ENCODE measurements around the gene CCER1.

The CCER1 gene

GRCh38 chr12:90969346-90969745 lies 14.4 kb upstream of the CCER1 start:
- no peak for DNase-seq (ENCODE audit: low read depth in 2 of 2)

- DNase-seq (ENCODE audit: low read depth in 2 of 2), result no peak
Observed at GRCh38 chr12:90965204-90965603, 10.2 kb upstream of the CCER1 start.

GRCh38 chr12:90964616-90965015 lies 9.6 kb upstream of the CCER1 start:
- no peak for DNase-seq (ENCODE audit: low read depth in 2 of 2)

GRCh38 chr12:90963946-90964345 lies 9.0 kb upstream of the CCER1 start:
- no peak for DNase-seq (ENCODE audit: low read depth in 2 of 2)

- no peak for DNase-seq (ENCODE audit: low read depth in 2 of 2)
Observed at GRCh38 chr12:90961154-90961553, 6.2 kb upstream of the CCER1 start.

- DNase-seq (ENCODE audit: low read depth in 2 of 2), result no peak
Observed at GRCh38 chr12:90959538-90960139, 4.7 kb upstream of the CCER1 start.

- DNase-seq (ENCODE audit: low read depth in 2 of 2), result no peak
Observed at GRCh38 chr12:90959032-90959431, 4.1 kb upstream of the CCER1 start.

GRCh38 chr12:90958347-90958746 lies 3.4 kb upstream of the CCER1 start:
- no peak for DNase-seq (ENCODE audit: low read depth in 2 of 2)

GRCh38 chr12:90954428-90954827 lies 548 bp downstream of the CCER1 start:
- no peak for DNase-seq (ENCODE audit: low read depth in 2 of 2)

GRCh38 chr12:90953956-90954421 lies 987 bp downstream of the CCER1 start:
- no peak for DNase-seq (ENCODE audit: low read depth in 2 of 2)

GRCh38 chr12:90951432-90952105 lies 3.4 kb downstream of the CCER1 start:
- DNase-seq (ENCODE audit: low read depth in 2 of 2), result no peak

GRCh38 chr12:90947869-90948268 lies 7.1 kb downstream of the CCER1 start:
- no peak for DNase-seq (ENCODE audit: low read depth in 2 of 2)

GRCh38 chr12:90945070-90945649 lies 9.8 kb downstream of the CCER1 start:
- no peak for DNase-seq (ENCODE audit: low read depth in 2 of 2)

GRCh38 chr12:90943255-90943654 lies 11.7 kb downstream of the CCER1 start:
- no peak for DNase-seq (ENCODE audit: low read depth in 2 of 2)

GRCh38 chr12:90940872-90941499 lies 14.0 kb downstream of the CCER1 start:
- DNase-seq (ENCODE audit: low read depth in 2 of 2), result no peak

GRCh38 chr12:90939382-90939781 lies 15.6 kb downstream of the CCER1 start:
- no peak for DNase-seq (ENCODE audit: low read depth in 2 of 2)

- DNase-seq (ENCODE audit: low read depth in 2 of 2), result no peak
Observed at GRCh38 chr12:90938451-90938850, 16.5 kb downstream of the CCER1 start.

- no peak for DNase-seq (ENCODE audit: low read depth in 2 of 2)
Observed at GRCh38 chr12:90937651-90938050, 17.3 kb downstream of the CCER1 start.

GRCh38 chr12:90936230-90937005 lies 18.6 kb downstream of the CCER1 start:
- DNase-seq (ENCODE audit: low read depth in 2 of 2), result no peak

GRCh38 chr12:90925562-90925961 lies 29.4 kb downstream of the CCER1 start:
- DNase-seq (ENCODE audit: low read depth in 2 of 2), result no peak

GRCh38 chr12:90924406-90924805 lies 30.6 kb downstream of the CCER1 start:
- no peak for DNase-seq (ENCODE audit: low read depth in 2 of 2)

- no peak for DNase-seq (ENCODE audit: low read depth in 2 of 2)
Observed at GRCh38 chr12:90922145-90922627, 32.8 kb downstream of the CCER1 start.

Measured in stimulated activated CD8-positive, alpha-beta memory T cell treated with anti-CD3 and anti-CD28 coated beads, Interleukin-2, amount 100 ng/mL, for 1 hour (primary cell).